GM12872 (cell line): ENCODE measurements around the gene TRMT61A.

Experiments used
- TF ChIP-seq, protein P1 (sequence below): IDR thresholded peaks from 3 replicates; pipeline ENCODE4 v1.5.1; 2011; ENCODE audit warnings: low read depth, mild to moderate bottlenecking, low read length, moderate library complexity; ENCODE audit not compliant: insufficient read depth

The TRMT61A gene

DNA sequence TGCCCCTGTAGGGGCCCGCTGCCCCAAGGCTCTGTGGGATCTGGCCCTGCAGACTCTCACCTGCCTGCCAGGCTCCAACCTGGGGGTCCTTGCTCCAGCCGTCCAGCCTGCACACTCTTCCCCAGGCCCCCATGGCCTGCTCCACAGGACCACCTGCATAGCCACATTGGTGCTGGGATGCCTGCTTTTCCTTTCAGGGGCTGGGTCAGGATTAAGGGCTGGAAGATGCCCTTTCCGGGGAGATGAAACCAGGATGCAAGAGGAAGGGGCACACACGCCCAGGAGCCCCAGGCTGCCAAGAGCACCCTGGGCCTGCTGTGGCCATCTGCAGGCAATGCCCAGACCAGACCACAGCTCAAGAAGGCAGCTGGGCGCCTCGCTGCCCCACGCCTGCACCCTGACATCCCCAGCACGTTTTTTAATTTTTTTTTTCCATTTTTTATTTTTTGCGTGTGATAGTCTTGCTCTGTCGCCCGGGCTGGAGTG is 18.5 kb downstream of the TRMT61A start:
- TF ChIP-seq, protein P1, sequence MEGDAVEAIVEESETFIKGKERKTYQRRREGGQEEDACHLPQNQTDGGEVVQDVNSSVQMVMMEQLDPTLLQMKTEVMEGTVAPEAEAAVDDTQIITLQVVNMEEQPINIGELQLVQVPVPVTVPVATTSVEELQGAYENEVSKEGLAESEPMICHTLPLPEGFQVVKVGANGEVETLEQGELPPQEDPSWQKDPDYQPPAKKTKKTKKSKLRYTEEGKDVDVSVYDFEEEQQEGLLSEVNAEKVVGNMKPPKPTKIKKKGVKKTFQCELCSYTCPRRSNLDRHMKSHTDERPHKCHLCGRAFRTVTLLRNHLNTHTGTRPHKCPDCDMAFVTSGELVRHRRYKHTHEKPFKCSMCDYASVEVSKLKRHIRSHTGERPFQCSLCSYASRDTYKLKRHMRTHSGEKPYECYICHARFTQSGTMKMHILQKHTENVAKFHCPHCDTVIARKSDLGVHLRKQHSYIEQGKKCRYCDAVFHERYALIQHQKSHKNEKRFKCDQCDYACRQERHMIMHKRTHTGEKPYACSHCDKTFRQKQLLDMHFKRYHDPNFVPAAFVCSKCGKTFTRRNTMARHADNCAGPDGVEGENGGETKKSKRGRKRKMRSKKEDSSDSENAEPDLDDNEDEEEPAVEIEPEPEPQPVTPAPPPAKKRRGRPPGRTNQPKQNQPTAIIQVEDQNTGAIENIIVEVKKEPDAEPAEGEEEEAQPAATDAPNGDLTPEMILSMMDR, result no peak

DNA sequence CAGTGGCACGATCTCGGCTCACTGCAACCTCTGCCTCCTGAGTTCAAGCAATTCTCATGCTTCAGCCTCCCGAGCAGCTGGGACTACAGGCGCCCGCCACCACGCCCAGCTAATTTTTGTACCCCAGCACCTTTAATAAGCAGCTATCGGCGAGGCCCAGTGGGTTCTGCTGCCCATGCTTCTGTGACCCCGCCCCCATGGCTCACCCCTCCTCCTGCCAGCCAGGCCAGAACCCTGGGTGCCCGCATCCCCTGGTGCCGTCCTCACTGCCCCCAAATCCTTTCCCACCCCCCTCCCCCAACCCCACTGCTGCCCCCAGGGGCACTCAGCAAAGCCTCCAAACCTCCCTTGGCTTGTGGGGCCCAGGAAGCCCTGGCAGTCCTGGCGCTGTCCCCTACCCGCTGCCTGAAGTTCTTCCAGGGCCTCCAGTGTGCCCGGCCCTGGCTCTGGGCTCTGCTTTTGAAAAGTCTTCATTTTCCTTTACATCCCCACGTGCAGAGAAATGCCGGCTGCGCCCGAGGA is 19.0 kb downstream of the TRMT61A start:
- TF ChIP-seq, protein P1, result no peak

DNA sequence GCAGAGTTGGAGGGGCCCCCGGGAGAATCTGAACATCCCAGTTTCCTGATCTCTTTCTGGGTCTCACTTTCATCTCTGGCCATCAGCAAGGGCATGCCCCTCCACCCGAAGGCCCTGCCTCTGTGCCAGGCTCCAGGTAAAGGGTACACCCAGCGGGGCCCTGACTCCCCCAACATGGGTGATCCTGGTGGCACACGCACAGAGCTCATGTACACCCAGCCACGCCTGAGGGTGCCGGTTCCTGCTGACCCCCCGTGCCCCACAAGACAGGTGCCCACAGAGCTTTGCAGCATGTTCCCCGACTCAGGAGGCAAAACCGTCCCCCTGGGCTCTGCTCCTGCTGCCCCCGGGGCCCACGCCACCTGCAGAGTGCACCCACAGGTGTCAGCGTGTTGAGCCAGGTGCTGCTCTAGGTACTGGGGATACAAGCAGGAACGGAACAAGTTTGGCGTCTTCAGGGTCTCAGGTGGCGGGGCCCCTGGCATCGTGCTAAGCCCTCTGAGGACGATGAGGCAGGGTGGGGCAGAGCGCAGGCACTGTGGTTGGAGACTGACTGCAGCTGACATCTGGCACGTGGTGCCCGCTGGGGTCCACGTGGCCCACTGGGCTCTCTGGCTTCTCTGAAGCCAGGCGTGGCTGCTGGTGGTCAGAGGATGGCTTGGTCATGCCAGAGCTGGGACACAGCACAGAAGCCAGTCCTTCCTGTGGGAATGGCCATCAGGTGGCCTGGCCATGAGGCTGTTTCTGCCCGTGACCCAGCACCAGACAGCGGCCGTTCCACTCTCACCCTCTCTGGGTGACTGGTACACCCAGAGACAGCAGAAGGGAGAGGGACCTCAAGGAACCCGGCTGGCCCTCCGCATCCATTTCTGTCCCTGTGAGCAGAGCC is 19.7 kb downstream of the TRMT61A start:
- TF ChIP-seq, protein P1, result no peak

DNA sequence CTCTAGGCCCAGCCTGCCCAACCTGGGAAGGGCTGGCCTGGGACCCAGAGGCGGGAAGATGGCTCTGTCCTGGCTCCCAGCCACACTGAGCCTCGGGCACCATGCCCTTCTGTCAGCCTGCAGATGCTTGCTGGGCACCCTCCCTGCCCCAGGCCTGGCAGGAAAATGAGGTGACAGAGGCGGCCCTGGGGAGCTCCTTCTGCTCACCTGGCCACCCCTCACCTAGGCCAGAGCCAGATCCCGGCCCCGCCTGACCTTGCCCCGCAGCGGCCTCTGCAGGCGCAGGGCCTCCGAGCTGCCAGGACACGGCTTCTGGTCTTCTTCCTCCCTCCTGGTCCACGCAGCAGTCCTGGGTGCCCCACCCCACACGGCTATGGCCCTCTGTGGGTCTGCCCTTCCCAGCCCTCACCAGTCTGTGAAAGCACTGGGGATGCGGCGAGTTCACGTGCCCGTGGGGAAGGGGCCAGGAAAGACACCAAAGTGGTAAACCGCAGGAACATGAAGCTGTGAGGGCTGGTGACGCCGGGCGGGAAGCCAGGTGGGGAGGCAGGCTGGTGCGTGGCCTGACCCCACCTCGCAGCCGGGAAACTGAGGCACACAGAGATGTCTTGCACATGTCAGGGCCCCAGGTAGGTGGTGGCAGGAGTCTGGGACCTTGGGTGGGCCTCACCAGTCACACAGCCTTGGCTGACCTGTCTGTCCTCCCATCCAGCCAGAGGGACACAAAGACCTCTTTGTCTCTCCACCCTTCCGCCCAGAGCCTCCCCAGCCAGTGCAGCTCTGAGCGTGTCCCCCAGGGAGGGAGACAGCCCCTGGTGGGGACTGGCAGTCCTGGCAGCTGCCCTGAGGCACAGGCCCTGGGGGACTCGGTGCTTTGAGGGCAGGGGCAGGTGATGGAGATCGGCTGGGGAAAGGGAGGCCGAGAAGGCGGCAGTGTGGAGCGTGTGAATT is 20.6 kb downstream of the TRMT61A start:
- TF ChIP-seq, protein P1, result no peak

DNA sequence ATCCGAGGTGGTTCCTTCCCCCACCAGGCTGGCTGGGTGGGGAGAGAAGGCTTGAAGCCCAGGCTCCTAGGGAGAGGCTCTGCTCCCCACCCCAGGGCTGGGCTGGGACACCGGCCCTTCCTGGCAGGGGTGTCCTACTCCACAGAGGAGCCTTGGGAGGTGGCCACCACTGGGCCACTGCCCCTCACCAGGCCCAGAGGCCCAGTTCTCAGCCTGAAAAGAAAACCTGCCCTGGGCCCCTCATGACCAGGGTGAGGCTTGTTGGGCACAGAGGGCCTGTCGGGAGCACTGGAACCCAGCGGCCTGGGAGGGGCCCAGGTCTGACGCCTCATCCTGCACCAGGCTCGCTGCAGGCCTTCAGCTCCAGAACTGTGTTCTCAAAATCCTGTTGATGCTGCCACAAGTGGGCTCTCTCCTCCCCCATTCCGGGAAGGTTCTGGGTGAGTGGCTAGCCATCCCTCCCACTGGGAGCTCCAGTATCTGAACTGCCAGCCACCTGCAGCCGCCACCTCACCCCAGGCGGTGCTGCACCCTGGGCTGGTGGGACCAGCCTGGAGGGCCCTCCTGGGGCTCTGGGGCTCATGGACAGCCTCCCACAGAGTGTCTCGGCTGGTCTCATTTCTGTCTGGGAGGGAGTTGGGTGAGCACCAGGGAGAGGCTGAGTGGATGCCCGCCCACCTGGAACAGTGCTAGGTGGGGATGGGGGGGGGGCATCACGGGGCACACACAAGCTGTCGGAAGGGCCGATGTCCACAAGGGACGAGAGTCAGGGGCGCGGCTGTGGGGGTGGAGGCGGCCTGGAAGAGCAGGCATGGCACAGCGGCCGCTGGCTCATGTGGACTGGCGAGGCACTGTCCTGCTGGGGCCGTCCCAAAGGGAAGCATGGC is 21.7 kb downstream of the TRMT61A start:
- TF ChIP-seq, protein P1, result no peak

DNA sequence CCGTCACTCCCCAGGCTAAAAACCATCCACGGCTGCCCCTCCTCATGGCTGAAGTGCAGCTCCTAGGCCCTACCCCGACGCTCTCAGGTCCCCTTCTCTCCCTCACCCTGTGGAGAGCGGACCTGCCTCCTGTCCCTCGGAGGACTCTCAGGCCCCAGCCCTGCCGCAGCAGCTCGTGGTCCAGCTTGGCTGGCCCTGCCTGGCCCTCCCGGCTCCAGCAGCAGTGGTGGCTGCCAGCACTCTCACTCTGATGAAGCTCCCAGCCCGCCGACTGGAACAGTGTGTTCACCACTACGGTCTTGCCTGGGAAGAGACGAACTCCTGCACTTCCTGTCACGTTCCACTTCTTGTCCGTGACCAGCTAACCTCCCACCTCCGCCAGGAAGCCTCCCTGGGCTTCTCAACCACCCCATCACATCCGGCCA is 22.4 kb downstream of the TRMT61A start:
- TF ChIP-seq, protein P1, result no peak
